Endodermal cell (in vitro differentiated cells): ENCODE measurements around the gene CNKSR1. TPM values are rescaled to one million over a fixed set of nuclear protein-coding genes. Genes with fewer than 3 reads are reported as not detected.

ENCODE experiments used
- DNase-seq: peaks from one replicate; pipeline ENCODE4 v3.0.0-alpha.2; 2017
- H3K27ac ChIP-seq: 2 replicates; pipeline ENCODE4 v1.5.1; 2013; ENCODE audit warnings: mild to moderate bottlenecking, low read depth, low read length, moderate library complexity
- H3K27me3 ChIP-seq: 2 replicates; pipeline ENCODE4 v1.6.1; 2013; ENCODE audit warnings: mild to moderate bottlenecking, low read length, moderate library complexity; ENCODE audit not compliant: insufficient read depth, control insufficient read depth, poor library complexity, severe bottlenecking
- H3K36me3 ChIP-seq: 2 replicates; pipeline ENCODE4 v1.7.0; 2013; ENCODE audit warnings: mild to moderate bottlenecking, low read length, moderate library complexity; ENCODE audit not compliant: control insufficient read depth, insufficient read depth
- H3K4me1 ChIP-seq: one replicate; pipeline ENCODE4 v1.7.0; 2013; ENCODE audit warnings: low read length; ENCODE audit not compliant: control insufficient read depth, insufficient read depth
- H3K4me3 ChIP-seq: 2 replicates; pipeline ENCODE4 v1.5.1; 2013; ENCODE audit warnings: mild to moderate bottlenecking, low read length, moderate library complexity
- H3K9ac ChIP-seq: 2 replicates; pipeline ENCODE4 v1.6.1; 2013; ENCODE audit warnings: mild to moderate bottlenecking, low read length, moderate library complexity; ENCODE audit not compliant: poor library complexity, severe bottlenecking; ENCODE audit errors: extremely low read depth
- H3K9me3 ChIP-seq: 2 replicates; pipeline ENCODE4 v1.6.1; 2013; ENCODE audit warnings: mild to moderate bottlenecking, low read length, moderate library complexity; ENCODE audit not compliant: control insufficient read depth
- H3K27ac Mint-ChIP-seq: 2 replicates; pipeline ENCODE4 v1.8.0; 2020; ENCODE audit warnings: mixed read lengths
- H3K27me3 Mint-ChIP-seq: 2 replicates; pipeline ENCODE4 v1.8.0; 2021; ENCODE audit warnings: mild to moderate bottlenecking, mixed read lengths; ENCODE audit not compliant: insufficient read depth
- H3K36me3 Mint-ChIP-seq: 2 replicates; pipeline ENCODE4 v1.8.0; 2020; ENCODE audit warnings: low read depth, mixed read lengths
- H3K4me1 Mint-ChIP-seq: 2 replicates; pipeline ENCODE4 v1.8.0; 2020; ENCODE audit warnings: mixed read lengths
- H3K4me3 Mint-ChIP-seq: 2 replicates; pipeline ENCODE4 v1.8.0; 2020; ENCODE audit warnings: mild to moderate bottlenecking, moderate library complexity, mixed read lengths
- H3K9me3 Mint-ChIP-seq: 2 replicates; pipeline ENCODE4 v1.8.0; 2020; ENCODE audit warnings: mild to moderate bottlenecking, mixed read lengths
- CTCF ChIP-seq: fragments of 200-600 bp; sonication (generic); conservative IDR thresholded peaks from 2 replicates; pipeline ENCODE4 v1.5.0; 2021; ENCODE audit warnings: antibody characterized with exemption, mild to moderate bottlenecking
- WGBS, 2 experiments: methylation state at CpG; one replicate each; pipeline versions ENCODE4 v1.1.5 to v1.1.7; 2013; ENCODE audit warnings: missing lambda C conversion rate in 2 of 2, mixed read lengths in 1 of 2; ENCODE audit not compliant: insufficient coverage in 1 of 2, insufficient read length in 1 of 2; 5-methylcytosine and 5-hydroxymethylcytosine counted together
- total RNA-seq, 2 donors: library from RNA; stranded (reverse); fragmentation: NEBNext Ultra II Directional in 1 of 2; extraction: Animal tissue kit (Norgen Biotek cat#: 25700) in 1 of 2; gene quantifications; 2 replicates in 1 of 2; 3 replicates in 1 of 2; pipeline ENCODE4 v1.2.1, GENCODE V29; 2021

Gene CNKSR1
- total RNA-seq, 2 donors from 2014 or later: 35.8 to 44.1 TPM

DNA sequence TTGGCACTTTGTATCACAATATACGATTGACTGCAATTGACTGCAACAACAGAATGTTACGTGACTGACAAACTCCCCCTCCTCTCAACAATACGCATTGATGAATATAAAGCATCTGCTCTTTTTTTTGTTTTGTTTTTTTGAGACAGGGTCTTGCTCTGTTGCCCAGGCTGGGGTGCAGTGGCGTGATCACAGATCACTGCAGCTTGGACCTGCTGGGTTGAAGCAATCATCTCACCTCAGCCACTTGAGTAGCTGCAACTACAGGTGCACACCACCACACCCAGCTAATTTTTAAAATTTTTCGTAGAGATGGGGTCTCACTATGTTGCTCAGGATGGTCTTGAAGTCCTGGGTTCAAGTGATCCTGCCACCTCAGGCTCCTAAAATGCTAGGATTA, 35.4 kb downstream of the CNKSR1 start:
- DNase-seq: no peak
- Histone ChIP-seq H3K36me3 (no peaks in the 10 kb centered on the region), H3K4me1 (no peaks in the 10 kb centered on the region), H3K27ac (no peak overlapping the region), H3K9me3 (no peaks in the 10 kb centered on the region), H3K9ac (no peak overlapping the region), H3K27me3 (no peaks in the 10 kb centered on the region), H3K4me3 (no peak overlapping the region)
- Mint-ChIP-seq H3K27me3 (peaks cover 7% of the 10 kb centered on the region), H3K4me3 (no peak overlapping the region), H3K9me3 (no peaks in the 10 kb centered on the region), H3K4me1 (no peaks in the 10 kb centered on the region), H3K36me3 (no peaks in the 10 kb centered on the region), H3K27ac (no peak overlapping the region)
- 81 to 92% methylated on average over 3 to 5 of the region's 5 CpGs for WGBS, 2 experiments
- no peak for TF ChIP-seq CTCF

- 90 to 100% methylated on average over 3 to 6 of the region's 6 CpGs for WGBS, 2 experiments
- Histone ChIP-seq H3K27me3 (no peaks in the 10 kb centered on the region), H3K9me3 (no peaks in the 10 kb centered on the region), H3K27ac (no peak overlapping the region), H3K36me3 (no peaks in the 10 kb centered on the region), H3K4me1 (no peaks in the 10 kb centered on the region), H3K9ac (no peak overlapping the region), H3K4me3 (no peak overlapping the region)
- H3K4me3 Mint-ChIP-seq: no peak overlapping the region
- DNase-seq: no peak
- H3K4me1 Mint-ChIP-seq: no peaks in the 10 kb centered on the region
- H3K9me3 Mint-ChIP-seq: no peaks in the 10 kb centered on the region
- no peak overlapping the region for H3K27ac Mint-ChIP-seq
- H3K36me3 Mint-ChIP-seq: no peaks in the 10 kb centered on the region
- TF ChIP-seq CTCF: no peak
- peaks cover 7% of the 10 kb centered on the region for H3K27me3 Mint-ChIP-seq
These were observed 36.1 kb downstream of the CNKSR1 start for GRCh38 chr1:26213335-26213905.

- Histone ChIP-seq H3K9me3 (no peaks in the 10 kb centered on the region), H3K27me3 (no peaks in the 10 kb centered on the region), H3K4me1 (no peaks in the 10 kb centered on the region), H3K9ac (no peak overlapping the region), H3K36me3 (no peaks in the 10 kb centered on the region), H3K4me3 (no peak overlapping the region), H3K27ac (no peak overlapping the region)
- H3K27ac Mint-ChIP-seq: no peak overlapping the region
- no peaks in the 10 kb centered on the region for H3K36me3 Mint-ChIP-seq
- H3K4me1 Mint-ChIP-seq: peaks cover under 1% of the 10 kb centered on the region
- H3K4me3 Mint-ChIP-seq: no peak overlapping the region
- WGBS, 2 experiments: 45 to 61% methylated on average over 2 to 3 of the region's 3 CpGs
- DNase-seq: no peak
- H3K27me3 Mint-ChIP-seq: peaks cover 2% of the 10 kb centered on the region
- H3K9me3 Mint-ChIP-seq: no peaks in the 10 kb centered on the region
- no peak for TF ChIP-seq CTCF
These were observed 38.0 kb downstream of the CNKSR1 start for GRCh38 chr1:26215246-26215645.
